Activated CD4-positive, alpha-beta memory T cell treated with anti-CD3 and anti-CD28 coated beads for 36 hours (primary cell): ENCODE results near the gene DEGS2. TPM values are rescaled to one million over a fixed set of nuclear protein-coding genes. Genes with fewer than 3 reads are reported as not detected.

ENCODE experiments used
- CTCF ChIA-PET: fragments of 350-600 bp; sonication (Branson Sonifier 250); formaldehyde crosslinking; loops from one replicate; lab custom pipeline; 2021; ENCODE audit warnings: antibody characterized with exemption, inconsistent platforms; lab: Charles Lee
- POLR2A ChIA-PET: fragments of 350-600 bp; sonication (Branson Sonifier 250); formaldehyde crosslinking; loops from one replicate; lab custom pipeline; 2021; ENCODE audit warnings: antibody characterized with exemption; lab: Charles Lee
- DNase-seq: peaks from one replicate; pipeline ENCODE4 v3.0.0-alpha.2; 2020
- H3K27ac Mint-ChIP-seq: one replicate; pipeline ENCODE4 v1.8.0; 2021; ENCODE audit warnings: mixed read lengths
- H3K27me3 Mint-ChIP-seq: one replicate; pipeline ENCODE4 v1.8.0; 2021; ENCODE audit warnings: mixed read lengths
- H3K36me3 Mint-ChIP-seq: one replicate; pipeline ENCODE4 v1.8.0; 2021; ENCODE audit warnings: mixed read lengths
- H3K4me1 Mint-ChIP-seq: one replicate; pipeline ENCODE4 v1.8.0; 2021; ENCODE audit warnings: low read depth, mixed read lengths
- H3K4me3 Mint-ChIP-seq: one replicate; pipeline ENCODE4 v1.8.0; 2021; ENCODE audit warnings: mild to moderate bottlenecking, mixed read lengths
- H3K9me3 Mint-ChIP-seq: one replicate; pipeline ENCODE4 v1.8.0; 2021; ENCODE audit warnings: mixed read lengths
- intact Hi-C: fragments of 100-400 bp; cut with micrococcal nuclease; formaldehyde crosslinking; loops from one replicate; pipeline ENCODE4 v1.15.1; 2023
- total RNA-seq, 2 experiments: library from RNA; stranded (reverse); gene quantifications; one replicate each; pipeline ENCODE4 v1.2.3, GENCODE V29; 2021

Gene DEGS2
- total RNA-seq, 2 experiments from 2014 or later, result 1.1 to 1.3 TPM

DNA sequence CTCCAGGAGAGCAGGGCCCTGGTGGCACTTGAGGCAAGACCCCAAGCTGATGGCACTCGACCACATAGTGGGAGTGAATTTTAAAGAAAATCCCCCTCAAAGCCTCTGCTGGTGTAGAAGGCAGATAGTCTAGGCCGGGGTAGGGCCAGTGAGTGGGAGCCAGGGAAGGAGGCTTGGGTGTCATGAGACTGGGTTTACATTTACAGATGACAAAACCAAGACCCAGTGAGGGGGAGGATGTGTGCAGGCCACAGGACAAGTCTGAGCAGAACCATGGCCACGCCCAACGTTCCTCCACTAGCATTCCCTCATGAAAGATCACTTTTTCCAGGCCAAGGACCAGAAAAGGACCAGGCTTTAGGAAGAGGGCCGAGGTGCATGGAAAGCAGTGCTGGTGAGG is 52.2 kb downstream of the DEGS2 start:
- intact Hi-C loops, result loop anchor here (5.0 kb wide), 1 partner anchor 270 kb away; the partner anchor contains the start of gene WDR25
- Mint-ChIP-seq H3K36me3 (peaks cover 32% of the 10 kb centered on the region), H3K27ac (peak overlapping the region; percentile 90), H3K27me3 (no peaks in the 10 kb centered on the region), H3K4me3 (no peak overlapping the region), H3K4me1 (peaks cover 71% of the 10 kb centered on the region), H3K9me3 (no peaks in the 10 kb centered on the region)
- POLR2A ChIA-PET, result interaction anchor here (0.8 to 11.3 kb wide), 7 partner anchors 12 to 136 kb away, joined by 3 to 200 read pairs (median 4); partner anchors contain the start of gene EVL
- DNase-seq, result peak; percentile 38
- CTCF ChIA-PET, result interaction anchor here (0.9 to 16.3 kb wide), 21 partner anchors 11 to 538 kb away, joined by 3 to 573 read pairs (median 6); partner anchors contain the start of gene EVL

DNA sequence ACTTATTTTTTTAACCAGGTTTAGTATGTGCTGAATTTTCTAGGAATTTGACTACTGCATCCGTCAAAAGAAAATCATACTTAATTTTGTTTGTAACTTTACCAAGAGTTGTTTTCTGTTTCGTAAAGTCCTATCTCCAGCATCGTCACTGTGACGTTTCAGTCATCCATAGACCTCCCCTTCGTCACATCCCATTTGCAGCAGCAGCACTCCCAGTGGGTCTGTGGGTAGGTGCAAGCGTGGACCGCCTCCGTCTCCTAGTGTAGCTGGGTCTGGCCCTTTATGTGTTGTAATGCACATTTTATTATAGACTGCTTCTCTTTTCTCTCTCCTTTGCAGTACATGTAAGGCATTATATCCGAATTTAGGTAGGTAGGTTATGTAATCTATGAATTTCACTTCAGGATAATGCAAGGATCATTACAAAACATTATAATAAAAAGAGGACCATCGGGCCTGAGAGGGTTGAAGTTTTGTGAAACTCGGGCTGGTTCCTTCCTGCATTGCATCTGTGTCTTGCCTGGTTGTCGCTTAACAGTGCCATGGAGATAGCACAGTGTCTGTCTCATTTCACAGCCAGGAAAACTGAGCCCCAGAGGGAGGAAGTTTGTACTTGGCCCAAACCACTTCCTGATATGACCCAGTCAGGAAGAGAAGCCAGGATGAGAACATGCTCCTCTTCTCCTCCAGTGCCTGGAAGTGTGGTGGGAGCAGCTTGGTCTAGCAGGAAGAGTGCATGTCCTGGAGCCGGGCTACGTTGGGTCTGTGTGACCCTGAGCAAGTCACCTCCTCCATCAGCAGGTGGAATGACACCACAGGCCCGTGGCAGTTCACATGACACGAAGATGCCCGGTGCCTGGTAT is 53.0 kb downstream of the DEGS2 start:
- Mint-ChIP-seq H3K4me1 (peaks cover 79% of the 10 kb centered on the region), H3K27me3 (no peaks in the 10 kb centered on the region), H3K9me3 (no peaks in the 10 kb centered on the region), H3K4me3 (peak overlapping the region; percentile 53), H3K27ac (peak overlapping the region; percentile 90), H3K36me3 (peaks cover 35% of the 10 kb centered on the region)
- CTCF ChIA-PET, result interaction anchor here (1.0 to 16.3 kb wide), 10 partner anchors 10 to 123 kb away, joined by 3 to 573 read pairs (median 6); partner anchors contain the start of gene EVL
- POLR2A ChIA-PET, result interaction anchor here (1.1 to 11.3 kb wide), 3 partner anchors 17 to 36 kb away, joined by 3 to 200 read pairs (median 53); partner anchors contain the start of gene EVL
- peak; percentile 79 for DNase-seq
- intact Hi-C loops, result loop anchor here (5.0 kb wide), 1 partner anchor 271 kb away; the partner anchor contains the start of gene WDR25

DNA sequence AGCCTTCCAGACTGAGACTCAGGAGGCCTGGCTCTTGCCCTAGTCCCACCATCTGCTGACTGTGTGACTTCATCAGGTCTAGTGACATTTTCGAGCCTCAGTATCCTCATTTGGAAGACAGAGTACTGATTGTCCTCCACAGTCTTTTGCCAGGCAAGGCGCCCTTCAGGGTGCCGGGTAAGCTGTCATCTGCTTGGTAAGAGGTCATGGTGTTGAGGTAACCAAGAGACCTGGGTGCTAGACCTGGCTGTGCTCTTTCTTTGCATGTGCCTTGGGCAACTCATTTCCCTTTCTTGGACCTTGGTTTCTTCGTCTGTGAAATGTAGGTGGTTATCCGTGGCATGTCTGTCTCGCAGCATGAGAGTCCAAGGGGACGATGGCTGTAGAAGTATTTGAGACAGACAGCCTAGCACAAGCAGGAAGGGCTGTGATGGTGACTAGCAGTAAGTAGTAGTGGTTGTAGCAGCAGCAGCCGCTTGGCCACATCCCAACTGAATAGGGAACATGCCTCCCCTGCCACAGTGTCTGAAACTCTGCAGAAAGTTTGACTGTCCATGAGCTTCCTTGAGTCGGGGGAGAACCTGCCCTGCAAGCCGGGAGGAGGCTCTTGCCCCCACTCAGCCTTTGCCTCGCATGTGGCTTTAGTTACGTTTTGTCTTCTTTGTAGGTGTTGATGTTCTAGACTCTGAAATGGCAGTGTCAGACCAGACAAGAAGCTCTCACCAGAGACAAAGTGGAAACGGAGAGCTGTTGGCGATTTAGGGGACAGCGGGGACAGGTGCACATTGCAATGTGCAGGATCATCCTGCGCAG is 53.9 kb downstream of the DEGS2 start:
- intact Hi-C loops, result loop anchor here (5.0 kb wide), 1 partner anchor 272 kb away; the partner anchor contains the start of gene WDR25
- peak; percentile 44 for DNase-seq
- H3K4me1 Mint-ChIP-seq, result peaks cover 85% of the 10 kb centered on the region
- peak overlapping the region; percentile 53 for H3K4me3 Mint-ChIP-seq
- POLR2A ChIA-PET, result interaction anchor here (1.1 to 11.3 kb wide), 3 partner anchors 16 to 35 kb away, joined by 3 to 200 read pairs (median 53); partner anchors contain the start of gene EVL
- no peaks in the 10 kb centered on the region for H3K9me3 Mint-ChIP-seq
- H3K27ac Mint-ChIP-seq, result peak overlapping the region; percentile 90
- H3K27me3 Mint-ChIP-seq, result no peaks in the 10 kb centered on the region
- CTCF ChIA-PET, result interaction anchor here (1.0 to 16.3 kb wide), 11 partner anchors 9 to 122 kb away, joined by 3 to 573 read pairs (median 5); partner anchors contain the start of gene EVL
- peaks cover 37% of the 10 kb centered on the region for H3K36me3 Mint-ChIP-seq

DNA sequence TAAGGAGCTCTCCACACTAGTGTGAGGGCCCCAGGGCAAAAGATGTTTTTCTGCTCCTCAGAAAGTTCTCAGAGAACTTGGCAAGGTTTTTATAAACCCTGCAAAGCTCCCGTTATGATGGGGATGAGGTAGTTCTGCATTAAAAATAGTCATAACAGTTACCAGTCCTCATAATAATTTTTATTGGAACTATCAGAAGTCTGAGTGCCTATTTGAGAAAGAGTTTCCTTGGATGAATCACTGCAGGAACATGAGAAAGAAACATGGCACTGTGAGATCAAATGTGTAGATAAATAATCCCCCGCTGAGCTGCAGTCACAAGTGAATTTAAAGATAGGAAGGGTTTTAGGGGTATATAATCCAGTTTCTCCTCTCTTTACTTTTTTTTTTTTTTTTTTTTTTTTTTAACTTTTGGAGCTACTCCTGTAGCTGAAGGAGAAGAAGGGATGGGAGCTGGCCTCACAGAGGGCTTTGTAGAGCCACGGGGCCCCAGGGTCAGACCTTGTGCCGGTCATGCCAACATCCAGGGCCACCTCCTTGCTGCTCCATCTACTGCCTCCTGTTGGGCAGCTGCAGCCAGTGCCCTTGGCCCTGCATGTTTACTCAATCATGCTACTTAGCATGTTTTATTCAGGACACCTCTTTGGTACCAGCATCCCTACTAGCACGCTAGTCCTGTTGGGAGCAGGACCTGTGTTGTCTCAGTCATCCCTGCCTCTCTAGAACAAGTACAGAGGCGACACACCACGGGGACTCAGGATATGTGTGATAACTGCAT is 54.7 kb downstream of the DEGS2 start:
- no peaks in the 10 kb centered on the region for H3K9me3 Mint-ChIP-seq
- ChIA-PET CTCF (interaction anchor here (1.0 to 16.3 kb wide), 12 partner anchors 9 to 123 kb away, joined by 3 to 573 read pairs (median 5); partner anchors contain the start of gene EVL), POLR2A (interaction anchor here (0.8 to 11.3 kb wide), 6 partner anchors 14 to 46 kb away, joined by 3 to 200 read pairs (median 9); partner anchors contain the start of gene EVL)
- H3K27me3 Mint-ChIP-seq, result no peaks in the 10 kb centered on the region
- peak overlapping the region; percentile 67 for H3K4me3 Mint-ChIP-seq
- H3K4me1 Mint-ChIP-seq, result peaks cover 92% of the 10 kb centered on the region
- peak; percentile 46 for DNase-seq
- H3K27ac Mint-ChIP-seq, result peak overlapping the region; percentile 90
- peaks cover 41% of the 10 kb centered on the region for H3K36me3 Mint-ChIP-seq
- intact Hi-C loops, result loop anchor here (1.0 to 5.0 kb wide), 2 partner anchors 36 to 273 kb away; partner anchors contain the start of gene WDR25

DNA sequence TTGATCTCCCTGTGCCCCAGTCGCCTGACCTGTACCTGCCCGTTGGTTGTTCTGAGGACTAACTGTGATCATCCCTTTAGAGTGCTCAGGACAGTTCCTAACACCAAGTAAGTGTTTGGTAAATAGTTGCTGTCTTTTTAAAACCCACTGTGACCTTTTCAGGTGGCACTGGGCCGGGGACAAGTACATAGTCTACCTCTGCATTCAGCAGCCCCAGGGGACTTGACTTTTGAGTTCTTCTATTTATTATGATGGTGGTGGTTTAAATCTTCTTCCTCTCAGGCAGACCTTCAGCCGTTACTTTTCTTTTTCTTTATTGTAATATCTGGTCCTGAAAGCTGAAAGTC is 55.5 kb downstream of the DEGS2 start:
- no peaks in the 10 kb centered on the region for H3K27me3 Mint-ChIP-seq
- ChIA-PET POLR2A (interaction anchor here (0.8 to 11.3 kb wide), 7 partner anchors 13 to 45 kb away, joined by 3 to 200 read pairs (median 9); partner anchors contain the start of gene EVL), CTCF (interaction anchor here (1.0 to 16.3 kb wide), 12 partner anchors 11 to 122 kb away, joined by 3 to 573 read pairs (median 5); partner anchors contain the start of gene EVL)
- no peak for DNase-seq
- H3K9me3 Mint-ChIP-seq, result no peaks in the 10 kb centered on the region
- H3K4me1 Mint-ChIP-seq, result peaks cover 93% of the 10 kb centered on the region
- H3K36me3 Mint-ChIP-seq, result peaks cover 35% of the 10 kb centered on the region
- H3K27ac Mint-ChIP-seq, result peak overlapping the region; percentile 90
- peak overlapping the region; percentile 67 for H3K4me3 Mint-ChIP-seq
- intact Hi-C loops, result loop anchor here (1.0 kb wide), 1 partner anchor 36 kb away; no protein-coding TSS in a partner anchor

DNA sequence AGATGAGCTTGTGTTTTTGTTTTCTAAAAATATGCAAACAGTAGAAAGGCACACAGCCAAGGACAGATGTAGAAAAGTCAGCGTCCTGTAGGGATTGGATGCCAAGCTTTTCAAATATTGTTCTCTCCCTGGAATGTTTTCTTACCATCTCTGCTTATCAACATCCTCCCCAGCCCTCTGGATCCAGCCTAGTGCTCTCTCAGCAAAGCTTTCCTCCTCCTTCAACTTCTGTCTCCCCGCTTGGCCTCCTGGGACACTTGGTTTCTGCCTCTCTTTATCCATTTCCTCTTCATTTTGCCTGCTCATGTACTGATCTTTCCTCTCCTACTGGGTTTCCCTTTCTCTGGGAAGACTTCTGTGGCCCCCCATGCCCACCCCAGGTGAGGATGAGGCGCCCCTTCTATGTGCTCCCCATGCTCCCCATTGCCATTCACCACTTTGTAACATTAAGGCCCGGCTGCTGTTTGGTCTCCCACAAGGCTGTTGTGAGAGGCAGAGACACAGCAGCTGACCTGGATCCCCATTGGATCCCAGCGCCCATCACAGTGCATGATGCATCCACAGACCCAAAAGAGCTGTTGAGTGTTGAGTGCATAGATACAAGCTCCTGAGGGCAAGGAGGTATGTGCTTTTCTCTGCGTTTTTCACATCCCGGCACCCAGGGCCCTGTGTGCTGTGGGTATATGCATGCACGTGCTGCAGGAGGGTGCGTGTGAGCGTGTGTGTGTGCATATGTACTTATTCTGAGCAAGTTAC is 56.0 kb downstream of the DEGS2 start:
- Mint-ChIP-seq H3K27me3 (no peaks in the 10 kb centered on the region), H3K27ac (peak overlapping the region; percentile 90), H3K4me3 (peak overlapping the region; percentile 67), H3K36me3 (peaks cover 40% of the 10 kb centered on the region), H3K9me3 (no peaks in the 10 kb centered on the region), H3K4me1 (peaks cover 94% of the 10 kb centered on the region)
- ChIA-PET POLR2A (interaction anchor here (1.5 to 11.3 kb wide), 5 partner anchors 12 to 42 kb away, joined by 5 to 200 read pairs (median 9); partner anchors contain the start of gene EVL), CTCF (interaction anchor here (0.7 to 16.3 kb wide), 8 partner anchors 14 to 133 kb away, joined by 3 to 573 read pairs (median 10); partner anchors contain the start of gene EVL)
- peak; percentile 74 for DNase-seq
- intact Hi-C loops, result loop anchor here (1.0 kb wide), 2 partner anchors 8 to 35 kb away; no protein-coding TSS in a partner anchor

DNA sequence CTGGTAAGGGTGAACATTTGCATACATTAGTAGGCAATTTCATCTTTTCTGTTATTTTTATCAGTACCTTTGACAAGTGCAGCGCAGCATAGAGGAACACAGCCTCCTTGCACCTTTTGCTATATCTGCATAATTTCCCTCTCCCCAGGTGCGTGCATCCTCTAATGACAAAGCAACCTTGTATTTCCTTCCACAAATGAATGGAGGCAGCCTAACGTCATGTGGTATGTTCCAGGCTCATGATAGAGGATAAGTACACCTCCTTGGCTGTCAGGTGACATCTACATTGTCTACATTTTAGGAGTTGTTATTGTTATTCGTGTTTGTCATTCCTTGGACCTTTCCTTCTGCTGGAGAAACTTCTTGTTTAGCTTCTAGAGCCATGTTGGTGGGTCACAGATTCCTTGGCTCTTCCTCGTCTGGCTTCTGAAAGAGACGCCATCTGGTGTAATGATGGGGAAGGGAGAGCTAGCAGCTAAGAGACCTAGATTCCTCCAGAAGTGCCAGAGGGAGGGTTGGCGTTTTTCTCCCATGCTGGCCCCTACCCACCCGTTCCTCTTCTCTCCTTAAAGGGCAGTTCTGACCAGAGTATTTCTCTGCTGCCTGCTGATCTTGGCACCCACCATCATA is 57.2 kb downstream of the DEGS2 start:
- peak overlapping the region; percentile 90 for H3K27ac Mint-ChIP-seq
- H3K36me3 Mint-ChIP-seq, result peaks cover 46% of the 10 kb centered on the region
- H3K9me3 Mint-ChIP-seq, result no peaks in the 10 kb centered on the region
- POLR2A ChIA-PET, result interaction anchor here (1.8 to 11.3 kb wide), 3 partner anchors 11 to 39 kb away, joined by 5 to 200 read pairs (median 9); partner anchors contain the start of gene EVL
- intact Hi-C loops, result no loop called here
- no peak overlapping the region for H3K4me3 Mint-ChIP-seq
- H3K27me3 Mint-ChIP-seq, result no peaks in the 10 kb centered on the region
- no peak for DNase-seq
- peaks cover 93% of the 10 kb centered on the region for H3K4me1 Mint-ChIP-seq
- CTCF ChIA-PET, result interaction anchor here (0.6 to 16.3 kb wide), 8 partner anchors 12 to 1846 kb away, joined by 3 to 573 read pairs (median 8); partner anchors contain the start of gene EVL

DNA sequence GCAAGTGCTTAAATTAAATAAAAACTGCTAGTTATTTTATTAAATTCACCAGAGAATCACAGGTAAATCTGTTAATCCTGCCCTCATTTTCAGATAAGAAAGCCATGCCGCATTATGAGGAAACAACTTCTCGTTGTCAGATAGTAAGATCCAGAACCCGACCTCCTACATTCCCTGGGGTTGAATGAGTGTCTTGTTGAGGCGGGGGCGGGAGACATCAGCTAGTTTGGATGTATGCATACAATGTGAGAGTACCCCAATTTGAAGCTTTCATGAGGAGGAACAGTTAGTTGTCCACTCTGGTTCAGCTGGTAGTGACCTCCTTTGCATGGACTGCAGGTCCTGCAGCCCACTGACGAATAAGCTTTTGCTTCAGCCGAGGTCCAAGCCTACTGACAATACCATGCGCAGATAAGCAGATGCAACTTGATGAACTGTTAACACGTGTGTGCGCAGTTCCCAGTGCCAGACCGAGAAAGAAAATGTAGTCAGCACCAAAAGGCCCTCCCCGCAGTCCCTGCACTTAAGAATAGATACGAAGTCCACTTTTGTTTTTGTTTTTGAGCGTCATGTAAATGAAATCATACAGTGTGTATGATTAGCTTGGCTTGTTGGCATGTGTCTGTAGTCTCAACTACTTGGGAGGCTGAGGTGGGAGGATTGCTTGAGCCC is 59.3 kb downstream of the DEGS2 start:
- Mint-ChIP-seq H3K9me3 (no peaks in the 10 kb centered on the region), H3K36me3 (peaks cover 41% of the 10 kb centered on the region), H3K4me1 (peaks cover 91% of the 10 kb centered on the region), H3K27me3 (no peaks in the 10 kb centered on the region), H3K27ac (peak overlapping the region; percentile 81), H3K4me3 (peak overlapping the region; percentile 15)
- peak; percentile 54 for DNase-seq
- intact Hi-C loops, result loop anchor here (1.0 kb wide), 1 partner anchor 35 kb away; the partner anchor contains the start of gene EVL
- ChIA-PET CTCF (interaction anchor here (0.8 to 16.3 kb wide), 8 partner anchors 8 to 129 kb away, joined by 3 to 573 read pairs (median 5); partner anchors contain the start of gene EVL), POLR2A (interaction anchor here (1.2 to 11.3 kb wide), 4 partner anchors 14 to 30 kb away, joined by 4 to 200 read pairs (median 6); partner anchors contain the start of gene EVL)

DNA sequence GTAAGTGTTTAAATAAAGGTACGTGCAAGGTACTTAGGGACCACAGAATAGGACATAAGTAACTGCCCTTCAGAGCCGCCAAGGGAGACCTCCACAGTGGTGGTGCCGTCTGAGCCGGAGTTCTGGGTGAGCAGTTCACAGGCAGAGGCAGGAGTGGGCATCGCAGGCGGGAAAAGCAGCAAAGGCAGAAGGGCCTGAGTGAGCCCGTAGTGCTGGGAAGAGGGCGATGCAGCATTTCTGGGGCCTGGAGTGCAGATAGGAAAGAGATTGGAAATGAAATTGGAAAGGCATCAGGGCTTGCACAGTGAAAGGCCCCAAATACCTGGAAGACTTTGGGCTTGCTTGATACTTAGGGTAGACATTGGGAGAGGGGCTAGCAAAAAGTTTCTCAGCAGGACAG is 61.3 kb downstream of the DEGS2 start:
- Mint-ChIP-seq H3K4me1 (peaks cover 85% of the 10 kb centered on the region), H3K4me3 (no peak overlapping the region), H3K36me3 (peaks cover 36% of the 10 kb centered on the region), H3K27me3 (no peaks in the 10 kb centered on the region), H3K9me3 (no peaks in the 10 kb centered on the region), H3K27ac (peak overlapping the region; percentile 80)
- DNase-seq, result no peak
- intact Hi-C loops, result no loop called here
- ChIA-PET CTCF (interaction anchor here (0.6 to 10.6 kb wide), 3 partner anchors 19 to 832 kb away, joined by 3 to 88 read pairs (median 30); no protein-coding TSS in a partner anchor), POLR2A (interaction anchor here (1.0 kb wide), 1 partner anchor 31 kb away, joined by 3 read pairs; no protein-coding TSS in a partner anchor)
